Islet precursor cell (in vitro differentiated cells): ENCODE measurements around the gene USP10.

Experiments
- DNase-seq: peaks from one replicate; pipeline ENCODE4 v3.0.0-alpha.2; 2018

The USP10 gene

GRCh38 chr16:84699712-84700445, at the start of gene USP10:
USP10 (plus strand) TSS chr16:84700000; CDS start chr16:84700091, 91 bp downstream.
- peak; percentile 95 for DNase-seq

GRCh38 chr16:84650062-84650991, 49.5 kb upstream of the USP10 start:
- DNase-seq: no peak

- DNase-seq: no peak
Observed at GRCh38 chr16:84652566-84652965, 47.2 kb upstream of the USP10 start.

- no peak for DNase-seq
Observed at GRCh38 chr16:84654238-84654637, 45.6 kb upstream of the USP10 start.

GRCh38 chr16:84654998-84655397, 44.8 kb upstream of the USP10 start:
- DNase-seq: no peak

GRCh38 chr16:84656649-84657048, 43.2 kb upstream of the USP10 start:
- no peak for DNase-seq

GRCh38 chr16:84657229-84657837, 42.5 kb upstream of the USP10 start:
- no peak for DNase-seq

GRCh38 chr16:84658690-84659089, 41.1 kb upstream of the USP10 start:
- DNase-seq: no peak

GRCh38 chr16:84659656-84660300, 40.0 kb upstream of the USP10 start:
- DNase-seq: no peak

GRCh38 chr16:84660973-84661372, 38.8 kb upstream of the USP10 start:
- no peak for DNase-seq

- no peak for DNase-seq
Observed at GRCh38 chr16:84661418-84662060, 38.3 kb upstream of the USP10 start.

GRCh38 chr16:84662471-84662870, 37.3 kb upstream of the USP10 start:
- no peak for DNase-seq

GRCh38 chr16:84663433-84664101, 36.2 kb upstream of the USP10 start:
- no peak for DNase-seq

GRCh38 chr16:84665359-84665758, 34.4 kb upstream of the USP10 start:
- DNase-seq: no peak

GRCh38 chr16:84665843-84666242, 34.0 kb upstream of the USP10 start:
- no peak for DNase-seq

GRCh38 chr16:84667600-84668309, 32.0 kb upstream of the USP10 start:
- DNase-seq: no peak

GRCh38 chr16:84670063-84670462, 29.7 kb upstream of the USP10 start:
- DNase-seq: no peak

- DNase-seq: peak; percentile 88
Observed at GRCh38 chr16:84672276-84673202, 27.3 kb upstream of the USP10 start.

- no peak for DNase-seq
Observed at GRCh38 chr16:84673203-84673535, 26.6 kb upstream of the USP10 start.

- DNase-seq: no peak
Observed at GRCh38 chr16:84673561-84673960, 26.2 kb upstream of the USP10 start.
